ENCODE measurements around the gene JMY.

DNA sequence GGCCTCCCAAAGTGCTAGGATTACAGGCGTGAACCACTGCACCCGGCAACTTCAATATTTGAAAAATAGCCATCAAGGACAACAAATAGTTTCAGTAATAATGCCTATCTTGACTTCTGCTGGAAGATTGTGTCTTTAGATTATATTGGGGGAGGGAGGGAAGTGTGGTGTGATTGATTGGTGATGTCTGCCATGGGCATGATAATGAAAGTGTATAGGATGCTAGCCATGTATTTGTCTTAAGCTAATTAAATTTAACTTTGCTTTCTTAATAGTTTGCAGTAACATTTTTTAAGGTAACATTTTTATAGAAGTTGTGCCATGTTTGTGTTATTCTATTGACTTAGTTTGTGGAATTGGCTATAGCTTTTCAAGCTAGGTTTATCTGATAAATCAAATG is 4.6 kb downstream of the JMY start:
- TF ChIP-seq CTCF (IDR thresholded peaks at IDR 0.05; ENCODE audit: borderline replicate concordance, extremely low read depth, low read length, poor library complexity, severe bottlenecking) (no peak), EZH2 (IDR thresholded peaks at IDR 0.05; ENCODE audit: borderline replicate concordance, low read depth, low read length, severe bottlenecking) (no peak)
